ENCODE data around the gene C11orf54. TPM values are rescaled to one million over a fixed set of nuclear protein-coding genes. Genes with fewer than 3 reads are reported as not detected.
"Not testable (repeated sequence)": the region's sequence is repeated elsewhere in the genome, so short reads cannot be mapped to it uniquely, and the experiment has no call there.

C11orf54 gene
- total RNA-seq, 2 experiments from 2014 or later = 13.8 to 15.7 TPM

GRCh38 chr11:93735627-93736026 lies 5.8 kb upstream of the C11orf54 start:
- no peaks in the 10 kb centered on the region for H3K9me3 Mint-ChIP-seq (ENCODE audit: low read depth)
- peaks cover 87% of the 10 kb centered on the region for H3K36me3 Mint-ChIP-seq (ENCODE audit: low read depth)
- no peak for DNase-seq
- CTCF ChIA-PET = no interaction called here
- no peaks in the 10 kb centered on the region for H3K27me3 Mint-ChIP-seq
- H3K4me1 Mint-ChIP-seq = peaks cover 49% of the 10 kb centered on the region
- POLR2A ChIA-PET = interaction anchor here (0.6 to 1.0 kb wide), 3 partner anchors 16 to 1337 kb away, joined by 3 read pairs; no protein-coding TSS in a partner anchor
- H3K4me3 Mint-ChIP-seq = peak overlapping the region; percentile 62
- intact Hi-C loops (cut with DNase I, micrococcal nuclease) = loop anchor here in 1 of 2 experiments (2.0 to 5.0 kb wide), 2 partner anchors 63 to 193 kb away; partner anchors contain the start of gene SMCO4
- no peak for ATAC-seq
- H3K27ac Mint-ChIP-seq = peak overlapping the region; percentile 80

- ATAC-seq (no peak), DNase-seq (no peak)
- intact Hi-C loops (cut with DNase I, micrococcal nuclease) = loop anchor here in 1 of 2 experiments (5.0 kb wide), 1 partner anchor 194 kb away; the partner anchor contains the start of gene SMCO4
- H3K36me3 Mint-ChIP-seq (ENCODE audit: low read depth) = peaks cover 92% of the 10 kb centered on the region
- peaks cover 49% of the 10 kb centered on the region for H3K4me1 Mint-ChIP-seq
- no peaks in the 10 kb centered on the region for H3K27me3 Mint-ChIP-seq
- H3K9me3 Mint-ChIP-seq (ENCODE audit: low read depth) = no peaks in the 10 kb centered on the region
- POLR2A ChIA-PET = interaction anchor here (0.5 to 1.0 kb wide), 3 partner anchors 17 to 1337 kb away, joined by 3 read pairs; no protein-coding TSS in a partner anchor
- peak overlapping the region; percentile 62 for H3K4me3 Mint-ChIP-seq
- H3K27ac Mint-ChIP-seq = peak overlapping the region; percentile 80
- CTCF ChIA-PET = no interaction called here
Measured at GRCh38 chr11:93736129-93736528, 5.3 kb upstream of the C11orf54 start.

DNA sequence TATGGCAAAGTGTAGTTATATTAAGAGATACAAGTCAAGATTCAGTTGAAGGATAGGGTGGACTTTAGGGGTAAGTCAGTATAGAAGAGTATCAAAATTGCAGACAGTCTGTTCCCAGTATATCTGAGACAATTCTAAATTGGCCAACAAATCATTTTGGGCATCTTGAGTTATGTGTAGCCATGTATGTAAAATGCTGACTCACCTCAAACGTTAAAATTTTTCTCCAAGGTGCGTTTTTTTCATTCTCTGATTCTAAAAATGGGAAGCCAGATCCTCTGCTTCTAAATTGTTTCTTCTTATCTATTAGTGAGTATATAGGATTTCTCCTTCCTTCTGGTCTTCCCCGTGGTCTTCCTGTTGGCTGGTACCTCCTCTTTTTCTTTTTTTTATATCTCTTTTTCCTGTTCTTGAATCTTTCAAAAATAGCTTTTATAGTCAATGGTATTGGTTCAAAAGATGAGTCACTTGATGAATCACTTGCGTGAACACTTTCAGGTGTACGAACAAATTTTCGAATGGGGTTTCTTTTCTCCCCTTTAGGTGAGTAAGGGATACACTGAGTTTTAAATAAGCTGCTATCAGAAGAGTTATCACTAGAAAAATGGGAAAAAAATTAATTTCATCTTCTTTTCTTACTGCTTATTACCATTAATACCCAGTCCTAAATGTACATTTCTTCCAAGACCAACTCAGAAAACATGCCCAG lies 3.4 kb upstream of the C11orf54 start:
- Mint-ChIP-seq H3K9me3 (ENCODE audit: low read depth) (no peaks in the 10 kb centered on the region), H3K27ac (peak overlapping the region; percentile 98), H3K4me1 (peaks cover 47% of the 10 kb centered on the region), H3K27me3 (no peaks in the 10 kb centered on the region), H3K4me3 (peak overlapping the region; percentile 99), H3K36me3 (ENCODE audit: low read depth) (peaks cover 79% of the 10 kb centered on the region)
- DNase-seq = no peak
- intact Hi-C loops (cut with DNase I, micrococcal nuclease) = loop anchor here (1.0 to 5.0 kb wide), 5 partner anchors 9 to 756 kb away; partner anchors contain the start of gene SMCO4 (in 1 of the 2)
- peak; percentile 34 for ATAC-seq
- POLR2A ChIA-PET = interaction anchor here (0.8 to 1.1 kb wide), 3 partner anchors 46 to 76 kb away, joined by 3 to 10 read pairs (median 4); partner anchors contain the start of genes CEP295 and MED17
- CTCF ChIA-PET = interaction anchor here (1.1 to 1.9 kb wide), 4 partner anchors 11 to 72 kb away, joined by 3 to 15 read pairs (median 4); partner anchors contain the start of gene MED17

- intact Hi-C loops (cut with DNase I, micrococcal nuclease) = loop anchor here (1.0 to 5.0 kb wide), 5 partner anchors 9 to 756 kb away; partner anchors contain the start of gene SMCO4 (in 1 of the 2)
- Mint-ChIP-seq H3K36me3 (ENCODE audit: low read depth) (peaks cover 79% of the 10 kb centered on the region), H3K27me3 (no peaks in the 10 kb centered on the region), H3K27ac (peak overlapping the region; percentile 98), H3K4me3 (peak overlapping the region; percentile 99), H3K4me1 (peaks cover 48% of the 10 kb centered on the region), H3K9me3 (ENCODE audit: low read depth) (no peaks in the 10 kb centered on the region)
- ATAC-seq = no peak
- DNase-seq = no peak
- POLR2A ChIA-PET = interaction anchor here (0.8 to 1.1 kb wide), 3 partner anchors 45 to 77 kb away, joined by 3 to 10 read pairs (median 4); partner anchors contain the start of genes CEP295 and MED17
- CTCF ChIA-PET = interaction anchor here (1.1 to 1.9 kb wide), 4 partner anchors 12 to 72 kb away, joined by 3 to 15 read pairs (median 4); partner anchors contain the start of gene MED17
Measured at GRCh38 chr11:93738647-93739081, 2.8 kb upstream of the C11orf54 start.

DNA sequence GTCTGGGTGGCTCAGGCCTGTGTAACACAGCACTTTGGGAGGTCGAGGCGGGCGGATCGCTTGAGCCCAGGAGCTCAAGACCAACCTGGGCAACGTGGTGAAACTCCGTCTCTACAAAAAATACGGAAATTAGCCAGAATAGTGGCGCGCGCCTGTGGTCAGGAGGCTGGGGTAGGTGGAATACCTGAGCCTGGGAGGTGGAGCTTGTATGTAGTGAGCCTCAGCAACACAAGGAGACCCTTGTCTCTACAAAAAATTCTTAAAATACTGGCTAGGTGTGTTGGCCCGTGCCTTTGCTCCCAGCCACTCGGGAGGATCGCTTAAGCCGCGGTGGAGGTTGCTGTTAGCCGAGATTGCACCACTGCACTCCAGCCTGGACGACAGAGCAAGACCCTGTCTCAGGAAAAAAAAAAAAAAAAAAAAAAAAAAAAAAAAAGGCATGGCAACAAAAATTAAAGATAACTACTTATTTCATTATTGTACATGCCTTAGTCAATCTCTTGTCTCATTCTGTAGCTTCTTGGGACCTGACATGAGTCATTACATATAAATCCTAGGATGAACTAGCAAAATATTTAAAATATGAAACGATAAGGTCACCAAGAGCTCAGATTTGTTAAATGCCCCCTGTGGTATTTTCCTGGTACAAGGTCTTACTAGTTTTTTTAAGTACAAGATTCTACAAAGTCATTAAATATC lies 1.3 kb upstream of the C11orf54 start:
- Mint-ChIP-seq H3K9me3 (ENCODE audit: low read depth) (no peaks in the 10 kb centered on the region), H3K4me1 (peaks cover 44% of the 10 kb centered on the region), H3K36me3 (ENCODE audit: low read depth) (peaks cover 66% of the 10 kb centered on the region), H3K27me3 (no peaks in the 10 kb centered on the region), H3K4me3 (peak overlapping the region; percentile 99), H3K27ac (peak overlapping the region; percentile 98)
- peak; percentile 3 for ATAC-seq
- ChIA-PET CTCF (interaction anchor here (0.6 to 3.4 kb wide), 5 partner anchors 44 to 844 kb away, joined by 3 to 23 read pairs (median 3); partner anchors contain the start of gene MED17), POLR2A (interaction anchor here (0.7 to 3.6 kb wide), 5 partner anchors 43 to 542 kb away, joined by 3 to 62 read pairs (median 3); partner anchors contain the start of genes CEP295, MED17 and SLC36A4)
- intact Hi-C loops (cut with DNase I, micrococcal nuclease) = loop anchor here in 1 of 2 experiments (5.0 kb wide), 2 partner anchors 543 to 802 kb away; partner anchors contain the start of genes FUT4 and SLC36A4
- DNase-seq = peak; percentile 70

GRCh38 chr11:93740730-93741093 lies 760 bp upstream of the C11orf54 start:
- H3K4me3 Mint-ChIP-seq = peak overlapping the region; percentile 99

DNA sequence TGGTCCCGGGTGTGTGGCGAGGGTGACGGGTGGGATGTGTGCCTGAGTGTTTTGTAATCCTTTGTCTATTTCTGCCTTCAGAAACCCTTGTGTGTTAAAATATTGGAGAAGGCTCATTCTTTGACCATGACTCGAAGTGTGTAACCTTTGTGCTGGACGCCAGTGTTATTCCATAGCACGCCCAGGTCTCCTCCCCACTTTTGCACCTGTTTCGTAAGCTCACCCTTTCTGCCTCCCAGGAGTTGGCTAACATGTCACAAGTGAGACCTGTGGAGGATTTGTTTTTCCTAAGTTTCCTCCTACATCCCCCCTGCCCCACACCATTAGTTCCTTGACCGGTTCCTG lies 382 bp downstream of the C11orf54 start:
- ChIA-PET POLR2A (interaction anchor here (0.5 to 3.6 kb wide), 13 partner anchors 11 to 752 kb away, joined by 3 to 62 read pairs (median 4); partner anchors contain the start of genes ANKRD49, CEP295, MED17 and MRE11), CTCF (interaction anchor here (0.7 to 3.4 kb wide), 4 partner anchors 9 to 42 kb away, joined by 3 to 23 read pairs (median 8); partner anchors contain the start of gene MED17)
- DNase-seq = no peak
- Mint-ChIP-seq H3K27me3 (no peaks in the 10 kb centered on the region), H3K9me3 (ENCODE audit: low read depth) (no peaks in the 10 kb centered on the region), H3K36me3 (ENCODE audit: low read depth) (peaks cover 52% of the 10 kb centered on the region), H3K27ac (peak overlapping the region; percentile 98), H3K4me1 (peaks cover 34% of the 10 kb centered on the region), H3K4me3 (peak overlapping the region; percentile 99)
- intact Hi-C loops (cut with DNase I, micrococcal nuclease) = loop anchor here (1.0 to 5.0 kb wide), 8 partner anchors 42 to 802 kb away; partner anchors contain the start of genes CEP295 (in 2 of the 2), MED17 (in 2 of the 2), SLC36A4 (in 2 of the 2) and ANKRD49 (in 1 of the 2)
- peak; percentile 5 for ATAC-seq

More at GRCh38 chr11:93740730-93741093, 760 bp upstream of the C11orf54 start:
- Mint-ChIP-seq H3K27me3 (no peaks in the 10 kb centered on the region), H3K27ac (peak overlapping the region; percentile 98), H3K9me3 (ENCODE audit: low read depth) (no peaks in the 10 kb centered on the region), H3K36me3 (ENCODE audit: low read depth) (peaks cover 62% of the 10 kb centered on the region), H3K4me1 (peaks cover 42% of the 10 kb centered on the region)
- POLR2A ChIA-PET = interaction anchor here (1.2 to 3.6 kb wide), 6 partner anchors 42 to 543 kb away, joined by 3 to 62 read pairs (median 10); partner anchors contain the start of genes CEP295, MED17, PANX1 and SLC36A4
- intact Hi-C loops (cut with DNase I, micrococcal nuclease) = loop anchor here (1.0 to 5.0 kb wide), 8 partner anchors 44 to 804 kb away; partner anchors contain the start of genes CEP295 (in 2 of the 2), MED17 (in 2 of the 2), SLC36A4 (in 2 of the 2) and ANKRD49 (in 1 of the 2)
- ATAC-seq = peak; percentile 37
- DNase-seq = peak; percentile 77
- CTCF ChIA-PET = interaction anchor here (0.6 to 3.4 kb wide), 4 partner anchors 8 to 74 kb away, joined by 3 to 23 read pairs (median 4); partner anchors contain the start of gene MED17

- ATAC-seq (no peak), DNase-seq (no peak)
- Mint-ChIP-seq H3K4me3 (peak overlapping the region; percentile 48), H3K36me3 (ENCODE audit: low read depth) (peaks cover 37% of the 10 kb centered on the region), H3K4me1 (peaks cover 22% of the 10 kb centered on the region), H3K27ac (no peak overlapping the region), H3K9me3 (ENCODE audit: low read depth) (no peaks in the 10 kb centered on the region), H3K27me3 (no peaks in the 10 kb centered on the region)
- intact Hi-C loops (cut with DNase I, micrococcal nuclease) = loop anchor here in 1 of 2 experiments (5.0 kb wide), 2 partner anchors 546 to 799 kb away; partner anchors contain the start of genes FUT4 and SLC36A4
- POLR2A ChIA-PET = interaction anchor here (3.6 kb wide), 1 partner anchor 40 kb away, joined by 62 read pairs; the partner anchor contains the start of gene MED17
- CTCF ChIA-PET = no interaction called here
Measured at GRCh38 chr11:93743291-93743690, 1.8 kb downstream of the C11orf54 start.

- CTCF ChIA-PET = no interaction called here
- no peaks in the 10 kb centered on the region for H3K9me3 Mint-ChIP-seq (ENCODE audit: low read depth)
- peaks cover 24% of the 10 kb centered on the region for H3K36me3 Mint-ChIP-seq (ENCODE audit: low read depth)
- no peak for ATAC-seq
- POLR2A ChIA-PET = no interaction called here
- intact Hi-C loops (cut with DNase I, micrococcal nuclease) = loop anchor here in 1 of 2 experiments (5.0 kb wide), 2 partner anchors 547 to 798 kb away; partner anchors contain the start of genes FUT4 and SLC36A4
- H3K4me1 Mint-ChIP-seq = peaks cover 19% of the 10 kb centered on the region
- H3K4me3 Mint-ChIP-seq = no peak overlapping the region
- H3K27me3 Mint-ChIP-seq = no peaks in the 10 kb centered on the region
- DNase-seq = no peak
- H3K27ac Mint-ChIP-seq = no peak overlapping the region
Measured at GRCh38 chr11:93744669-93745004, 3.2 kb downstream of the C11orf54 start.

- POLR2A ChIA-PET; ATAC-seq; H3K27me3 Mint-ChIP-seq; intact Hi-C loops (cut with DNase I, micrococcal nuclease); H3K4me3 Mint-ChIP-seq; H3K9me3 Mint-ChIP-seq (ENCODE audit: low read depth); H3K27ac Mint-ChIP-seq; DNase-seq: not testable (repeated sequence)
- Mint-ChIP-seq H3K4me1 (peaks cover 19% of the 10 kb centered on the region), H3K36me3 (ENCODE audit: low read depth) (peaks cover 18% of the 10 kb centered on the region)
- CTCF ChIA-PET = interaction anchor here (0.6 kb wide), 1 partner anchor 35 kb away, joined by 3 read pairs; no protein-coding TSS in a partner anchor
Measured at GRCh38 chr11:93745005-93745755, 3.7 kb downstream of the C11orf54 start.
